Measurements from ENCODE around the gene ALDH1L1.

GRCh38 chr3:126098391-126098858, 82.0 kb downstream of the ALDH1L1 start:
- TF ChIP-seq CTCF (IDR thresholded peaks at IDR 0.05), result no peak
- TF ChIP-seq EP300 (IDR thresholded peaks at IDR 0.05), result no peak
- TF ChIP-seq POLR2A (IDR thresholded peaks at IDR 0.05), result no peak

Measured in stomach (tissue), 4 donors.